K562 (cell line): ENCODE results near the gene ACOT13. TPM values are rescaled to one million over a fixed set of nuclear protein-coding genes. Genes with fewer than 3 reads are reported as not detected.

ENCODE experiments used
- ATAC-seq: fragments of 200-7000 bp; cut with Tn5 transposase; 3 replicates; pipeline ENCODE4 v1.9.1; 2020; ENCODE audit warnings: moderate library complexity
- BruUV-seq: library from RNA; stranded (reverse); fragments of 400-500 nt; replicated peaks from 2 replicates; lab custom pipeline; 2021; lab: Mats Ljungman, UMichigan
- CTCF ChIA-PET: fragments of 300-600 bp; formaldehyde crosslinking; extraction: SDS; loops from one replicate; lab custom pipeline; 2021; ENCODE audit warnings: low intra/inter-chr PET ratio; lab: Yijun Ruan, JAX
- POLR2A ChIA-PET: fragments of 300-600, 350-650 bp; sonication (Branson Sonifier 250); formaldehyde crosslinking; extraction: SDS; loops from one replicate; lab custom pipeline; 2021; ENCODE audit warnings: antibody characterized with exemption, inconsistent platforms; lab: Yijun Ruan, JAX
- DNase-seq, 4 experiments: peaks; one replicate each; pipeline versions ENCODE4 v3.0.0 to v3.0.0-alpha.2; 2011 to 2018; ENCODE audit warnings: low spot score in 3 of 4, mixed read lengths in 3 of 4; ENCODE audit errors: extremely low read depth in 1 of 4
- FAIRE-seq: peaks from 2 replicates; lab custom pipeline; 2011; peaks lifted over from hg19 to GRCh38; lab: Jason Lieb, UNC
- H2AFZ ChIP-seq: 2 replicates; pipeline ENCODE4 v1.6.0; 2011; ENCODE audit warnings: low read depth, low read length, control low read depth, inconsistent platforms
- H3K27ac ChIP-seq: fragments of 200-600 bp; 3 replicates; pipeline ENCODE4 v1.8.0; 2011; ENCODE audit warnings: low read depth, mild to moderate bottlenecking, control low read depth, inconsistent platforms, low read length, moderate library complexity, mixed read lengths; ENCODE audit errors: extremely low read depth
- H3K27me3 ChIP-seq, 2 experiments: fragments of 300-600 bp in 1 of 2; 2 replicates in 1 of 2; 3 replicates in 1 of 2; pipeline versions ENCODE4 v1.6.0 to v1.8.0; 2011; ENCODE audit warnings: inconsistent platforms in 2 of 2, low read length in 2 of 2, mild to moderate bottlenecking in 1 of 2, mixed read lengths in 1 of 2, moderate library complexity in 1 of 2; ENCODE audit not compliant: control insufficient read depth in 2 of 2, insufficient read depth in 2 of 2
- H3K36me3 ChIP-seq: fragments of 300-600 bp; 3 replicates; pipeline ENCODE4 v1.8.0; 2011; ENCODE audit warnings: mild to moderate bottlenecking, low read length, inconsistent platforms; ENCODE audit not compliant: control insufficient read depth, insufficient read depth
- H3K4me1 ChIP-seq, 2 experiments: fragments of 200-600 bp in 1 of 2; replicated peaks in 1 of 2; 2 replicates in 1 of 2; 3 replicates in 1 of 2; pipeline versions ENCODE4 v1.5.1 to v1.8.0; 2011; ENCODE audit warnings: inconsistent platforms in 2 of 2, low read length in 2 of 2, mild to moderate bottlenecking in 1 of 2, mixed read lengths in 1 of 2, moderate library complexity in 1 of 2; ENCODE audit not compliant: control insufficient read depth in 2 of 2, insufficient read depth in 2 of 2
- H3K4me2 ChIP-seq: 2 replicates; pipeline ENCODE4 v1.6.1; 2011; ENCODE audit warnings: low read length, control low read depth, inconsistent platforms, mixed read lengths; ENCODE audit not compliant: insufficient read depth
- H3K4me3 ChIP-seq: fragments of 200-600 bp; sonication (generic), shearing (Covaris generic); 2 replicates; pipeline ENCODE4 v1.5.1; 2016; ENCODE audit warnings: control low read depth, inconsistent platforms
- H3K79me2 ChIP-seq: fragments of 200-600 bp; 3 replicates; pipeline ENCODE4 v1.8.0; 2011; ENCODE audit warnings: low read length, inconsistent platforms; ENCODE audit not compliant: control insufficient read depth, insufficient read depth
- H3K9ac ChIP-seq, 2 experiments: 2 replicates each; pipeline versions ENCODE4 v1.6.0 to v1.6.1; 2011; ENCODE audit warnings: low read depth in 2 of 2, low read length in 2 of 2, control low read depth in 1 of 2, inconsistent platforms in 1 of 2, mild to moderate bottlenecking in 1 of 2, mixed read lengths in 1 of 2; ENCODE audit not compliant: insufficient read depth in 1 of 2
- H3K9me1 ChIP-seq: one replicate; pipeline ENCODE4 v1.6.0; 2011; ENCODE audit warnings: inconsistent platforms, mild to moderate bottlenecking, low read length, moderate library complexity; ENCODE audit not compliant: control insufficient read depth, insufficient read depth
- H3K9me3 ChIP-seq: replicated peaks from 2 replicates; pipeline ENCODE4 v1.5.1; 2011; ENCODE audit warnings: low read depth, low read length, inconsistent platforms; ENCODE audit not compliant: control insufficient read depth, insufficient read depth
- H4K20me1 ChIP-seq: replicated peaks from 2 replicates; pipeline ENCODE4 v1.6.1; 2011; ENCODE audit warnings: low read length, inconsistent platforms, mixed read lengths; ENCODE audit not compliant: control insufficient read depth, insufficient read depth
- ARHGAP35 ChIP-seq: fragments of 450-650 bp; IDR thresholded peaks from 2 replicates; pipeline ENCODE4 v1.6.1; 2018; ENCODE audit not compliant: partially characterized antibody
- CREB3L1 ChIP-seq: fragments of 450-650 bp; IDR thresholded peaks from 2 replicates; pipeline ENCODE4 v1.6.1; 2014; ENCODE audit warnings: low read depth, mild to moderate bottlenecking, moderate library complexity, borderline replicate concordance
- E2F5 ChIP-seq: sonication (generic); formaldehyde crosslinking; IDR thresholded peaks from 2 replicates; pipeline ENCODE4 v1.8.0; 2022; ENCODE audit warnings: mild to moderate bottlenecking, missing genetic modification reagents
- E4F1 ChIP-seq: fragments of 250-450 bp; sonication (Bioruptor Pico); IDR thresholded peaks from 2 replicates; pipeline ENCODE4 v1.5.0; 2021; ENCODE audit warnings: mild to moderate bottlenecking, borderline replicate concordance
- ERF ChIP-seq: fragments of 450-650 bp; formaldehyde crosslinking; IDR thresholded peaks from 2 replicates; pipeline ENCODE4 v1.4.0; 2020; ENCODE audit warnings: mild to moderate bottlenecking, mixed read lengths
- MAFK ChIP-seq: IDR thresholded peaks from 2 replicates; pipeline ENCODE4 v1.6.1; 2011; ENCODE audit warnings: low read length, improper control_type of control experiment
- MCM3 ChIP-seq: fragments of 450-650 bp; IDR thresholded peaks from 2 replicates; pipeline ENCODE4 v1.6.1; 2016
- MCM5 ChIP-seq: fragments of 450-650 bp; IDR thresholded peaks from 2 replicates; pipeline ENCODE4 v1.6.1; 2016; ENCODE audit warnings: low read depth
- PHF21A ChIP-seq: fragments of 450-650 bp; IDR thresholded peaks from 2 replicates; pipeline ENCODE4 v1.6.1; 2017; ENCODE audit warnings: low read depth, borderline replicate concordance
- POLR2AphosphoS5 ChIP-seq: IDR thresholded peaks from 2 replicates; pipeline ENCODE4 v1.6.1; 2011; ENCODE audit warnings: mild to moderate bottlenecking, low read depth, low read length, moderate library complexity; ENCODE audit not compliant: control insufficient read depth, insufficient read depth
- SLC30A9 ChIP-seq: fragments of 250-450 bp; sonication (Bioruptor Pico); IDR thresholded peaks from 2 replicates; pipeline ENCODE4 v1.8.0; 2022; ENCODE audit warnings: mild to moderate bottlenecking, moderate library complexity
- ZNF644 ChIP-seq: fragments of 200-800 bp; sonication (Bioruptor generic); IDR thresholded peaks from 2 replicates; pipeline ENCODE4 v1.6.1; 2016; ENCODE audit warnings: low read depth, missing genetic modification characterization, missing compliant biosample characterization
- WGBS: fragments of 100-300 bp; shearing (Covaris generic); methylation state at CpG from one replicate; pipeline ENCODE4 v1.1.6; 2016; ENCODE audit warnings: low coverage, mixed read lengths; ENCODE audit not compliant: insufficient coverage; ENCODE audit errors: missing lambda C conversion rate; 5-methylcytosine and 5-hydroxymethylcytosine counted together
- in situ Hi-C: fragments of 300-500 bp; cut with MboI; formaldehyde crosslinking; loops from 4 replicates; pipeline ENCODE4 v1.15.0; 2018; ENCODE audit warnings: inconsistent platforms, mixed read lengths
- intact Hi-C: fragments of 100-400 bp; cut with micrococcal nuclease; formaldehyde crosslinking; loops from 2 replicates; pipeline ENCODE4 v1.14.2; 2022
- polyA plus RNA-seq, 8 experiments: library from polyadenylated mRNA; depleted of rRNA in 4 of 8; stranded (reverse) in 5 of 8; unstranded in 3 of 8; fragments of >200 nt; fragmentation: Nextera tagmentation in 2 of 8; fragmentation: Illumina TruSeq in 1 of 8; extraction: Ambion mirVana in 2 of 8; extraction: Trizol in 1 of 8; gene quantifications; 2 replicates each; pipeline versions ENCODE4 v1.2.1 to v1.2.3, GENCODE V29; 2011 to 2014; ENCODE audit warnings: inconsistent platforms in 1 of 8, missing spikeins in 1 of 8
- total RNA-seq, 7 experiments: library from RNA; depleted of rRNA in 6 of 7; stranded (reverse); fragments of >200 nt in 6 of 7; fragmentation: Illumina TruSeq in 2 of 7; extraction: Trizol in 2 of 7; gene quantifications; 2 replicates each; pipeline versions ENCODE4 v1.2.1 to v1.2.3, GENCODE V29; 2011 to 2021; ENCODE audit warnings: low replicate concordance in 1 of 7
- TF ChIP-seq, protein P1 (sequence below): fragments of 450-650 bp; IDR thresholded peaks from 2 replicates; pipeline ENCODE4 v1.6.1; 2016; ENCODE audit warnings: missing biosample characterization, missing genetic modification characterization
- TF ChIP-seq, protein P2 (sequence below): sonication (generic); formaldehyde crosslinking; IDR thresholded peaks from 2 replicates; pipeline ENCODE4 v1.8.0; 2022; ENCODE audit warnings: missing genetic modification reagents, mild to moderate bottlenecking, moderate library complexity, borderline replicate concordance
- TF ChIP-seq, protein P3 (sequence below): fragments of 450-650 bp; IDR thresholded peaks from one replicate; pipeline ENCODE4 v1.6.1; 2018; ENCODE audit warnings: mild to moderate bottlenecking, moderate library complexity; ENCODE audit not compliant: partially characterized antibody

The ACOT13 gene
- total and polyA plus RNA-seq, 9 of the 15 experiments (the other 6 are each of a cell fraction or from before 2014, with no cell fraction given) = 14.1 to 129 (median 65.7) TPM

GRCh38 chr6:24619661-24620060, 47.2 kb upstream of the ACOT13 start:
- no peaks in the 10 kb centered on the region for H3K9me1 ChIP-seq
- DNase-seq (no peak), ATAC-seq (no peak), FAIRE-seq (no peak)
- no peaks in the 10 kb centered on the region for H4K20me1 ChIP-seq
- H3K36me3 ChIP-seq = no peaks in the 10 kb centered on the region
- no TSS peak for BruUV-seq
- peaks cover 17% of the 10 kb centered on the region in 2 experiments; a peak in 4 of 5 replicates for H3K27me3 ChIP-seq
- ChIA-PET CTCF (no interaction called here), POLR2A (interaction anchor here (1.2 to 2.7 kb wide), 2 partner anchors 10 to 46 kb away, joined by 3 to 10 read pairs; partner anchors contain the start of genes ACOT13 and TDP2)
- H3K9me3 ChIP-seq = no peaks in the 10 kb centered on the region
- intact Hi-C loops (no loop called here), in situ Hi-C loops (no loop called here)
- no peak overlapping the region for H3K27ac ChIP-seq
- no peak overlapping the region for H3K4me3 ChIP-seq
- H3K4me1 ChIP-seq = no peaks in the 10 kb centered on the region
- 5% methylated on average over 5 of the region's 5 CpGs for WGBS
- H3K79me2 ChIP-seq = no peaks in the 10 kb centered on the region
- H3K9ac ChIP-seq = no peak overlapping the region
- no peak overlapping the region for H3K4me2 ChIP-seq
- no peak overlapping the region for H2AFZ ChIP-seq
- TF ChIP-seq SLC30A9 = no peak
- TF ChIP-seq E4F1 (CRISPR knock-in tag) = no peak
- no peak for TF ChIP-seq ERF
- TF ChIP-seq PHF21A = no peak
- TF ChIP-seq ZNF644 (tag) = no peak
- no peak for TF ChIP-seq E2F5 (CRISPR knock-in tag)
- TF ChIP-seq, protein P1, sequence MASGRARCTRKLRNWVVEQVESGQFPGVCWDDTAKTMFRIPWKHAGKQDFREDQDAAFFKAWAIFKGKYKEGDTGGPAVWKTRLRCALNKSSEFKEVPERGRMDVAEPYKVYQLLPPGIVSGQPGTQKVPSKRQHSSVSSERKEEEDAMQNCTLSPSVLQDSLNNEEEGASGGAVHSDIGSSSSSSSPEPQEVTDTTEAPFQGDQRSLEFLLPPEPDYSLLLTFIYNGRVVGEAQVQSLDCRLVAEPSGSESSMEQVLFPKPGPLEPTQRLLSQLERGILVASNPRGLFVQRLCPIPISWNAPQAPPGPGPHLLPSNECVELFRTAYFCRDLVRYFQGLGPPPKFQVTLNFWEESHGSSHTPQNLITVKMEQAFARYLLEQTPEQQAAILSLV (tag) = no peak
- no peak for TF ChIP-seq MAFK
- TF ChIP-seq, protein P2, sequence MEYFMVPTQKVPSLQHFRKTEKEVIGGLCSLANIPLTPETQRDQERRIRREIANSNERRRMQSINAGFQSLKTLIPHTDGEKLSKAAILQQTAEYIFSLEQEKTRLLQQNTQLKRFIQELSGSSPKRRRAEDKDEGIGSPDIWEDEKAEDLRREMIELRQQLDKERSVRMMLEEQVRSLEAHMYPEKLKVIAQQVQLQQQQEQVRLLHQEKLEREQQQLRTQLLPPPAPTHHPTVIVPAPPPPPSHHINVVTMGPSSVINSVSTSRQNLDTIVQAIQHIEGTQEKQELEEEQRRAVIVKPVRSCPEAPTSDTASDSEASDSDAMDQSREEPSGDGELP (CRISPR knock-in tag) = no peak
- TF ChIP-seq, protein P3, sequence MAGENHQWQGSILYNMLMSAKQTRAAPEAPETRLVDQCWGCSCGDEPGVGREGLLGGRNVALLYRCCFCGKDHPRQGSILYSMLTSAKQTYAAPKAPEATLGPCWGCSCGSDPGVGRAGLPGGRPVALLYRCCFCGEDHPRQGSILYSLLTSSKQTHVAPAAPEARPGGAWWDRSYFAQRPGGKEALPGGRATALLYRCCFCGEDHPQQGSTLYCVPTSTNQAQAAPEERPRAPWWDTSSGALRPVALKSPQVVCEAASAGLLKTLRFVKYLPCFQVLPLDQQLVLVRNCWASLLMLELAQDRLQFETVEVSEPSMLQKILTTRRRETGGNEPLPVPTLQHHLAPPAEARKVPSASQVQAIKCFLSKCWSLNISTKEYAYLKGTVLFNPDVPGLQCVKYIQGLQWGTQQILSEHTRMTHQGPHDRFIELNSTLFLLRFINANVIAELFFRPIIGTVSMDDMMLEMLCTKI = no peak
- TF ChIP-seq POLR2AphosphoS5 = no peak
- no peak for TF ChIP-seq ARHGAP35
- no peak for TF ChIP-seq CREB3L1
- TF ChIP-seq MCM3 = no peak
- TF ChIP-seq MCM5 = no peak
